Activated gamma-delta T cell treated with Interleukin-2 at 50 U/mL for 16 hours (primary cell): ENCODE data around the gene SCRN2.

Experiments
- DNase-seq: peaks from one replicate; pipeline ENCODE4 v3.0.0-alpha.2; 2020

The SCRN2 gene

DNA sequence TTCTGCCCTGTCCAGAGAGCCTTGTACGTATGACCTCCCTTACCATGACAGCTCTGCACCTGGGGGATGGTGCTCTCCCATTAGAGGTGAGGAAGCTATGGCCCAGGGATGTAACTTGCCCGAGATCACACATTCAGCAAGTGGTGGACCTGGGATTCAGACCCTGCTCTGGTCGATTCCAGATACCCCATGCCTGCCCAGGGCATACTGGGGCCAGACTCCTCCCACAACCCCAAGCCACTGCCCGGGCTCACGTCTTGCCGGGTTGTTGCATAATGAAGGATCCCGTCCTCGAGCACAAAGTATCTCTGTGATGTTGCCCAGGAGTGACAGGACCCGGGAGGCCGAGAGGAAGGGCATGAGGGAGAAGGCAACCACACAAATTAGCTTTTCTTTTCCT lies 21.6 kb downstream of the SCRN2 start:
- DNase-seq = no peak

DNA sequence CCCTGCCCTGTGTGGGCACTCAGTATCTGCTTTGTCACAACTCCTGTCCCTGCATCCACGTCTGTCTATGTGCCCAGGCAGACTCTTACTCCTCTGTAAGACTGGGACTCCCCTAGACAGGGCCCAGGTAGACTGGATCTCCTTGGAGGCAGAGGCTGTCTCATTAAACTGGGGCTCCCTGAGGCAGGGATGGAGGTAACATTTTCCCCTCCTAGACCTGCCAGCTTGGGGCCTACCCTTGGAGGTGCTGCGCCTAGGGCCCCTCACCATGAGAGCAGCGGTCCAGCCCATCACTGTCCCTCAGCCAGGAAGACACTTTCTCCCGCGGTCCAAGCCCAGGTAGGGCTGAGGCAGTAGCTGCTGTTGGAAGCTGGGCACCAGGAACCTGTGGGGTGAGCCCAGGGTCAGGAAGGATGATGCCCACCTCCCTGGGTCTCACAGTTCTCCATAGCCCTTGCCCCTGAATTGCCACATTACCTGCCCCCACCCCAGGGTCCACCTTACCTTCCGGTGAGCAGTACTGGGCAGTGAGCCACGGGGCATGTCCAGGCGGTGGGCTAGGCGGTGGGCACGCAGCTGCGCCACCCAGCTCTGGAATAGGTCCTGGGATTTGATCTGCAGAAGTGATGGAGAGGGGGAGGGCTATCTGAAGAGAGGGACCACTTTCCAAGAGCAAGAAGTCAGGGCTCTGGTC lies 22.9 kb downstream of the SCRN2 start:
- no peak for DNase-seq

DNA sequence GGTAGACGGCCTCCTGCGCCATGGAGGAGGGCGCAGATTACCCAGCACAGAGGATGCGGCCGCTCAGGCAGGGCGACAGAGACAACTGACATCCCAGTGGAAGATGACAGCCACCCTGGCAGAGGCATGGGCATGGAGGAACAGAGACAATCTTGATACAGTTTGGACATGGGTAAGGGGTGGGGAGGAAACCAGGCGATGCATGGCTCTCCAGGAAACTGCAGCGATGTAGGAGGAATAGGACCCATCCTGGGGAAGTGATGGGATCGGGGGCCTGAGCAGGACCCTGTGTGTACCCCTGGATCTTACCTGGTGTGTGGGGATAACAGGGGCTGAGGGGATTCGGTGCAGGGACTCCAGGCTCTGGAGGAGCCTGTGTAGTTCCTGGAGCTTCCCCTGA lies 24.1 kb downstream of the SCRN2 start:
- no peak for DNase-seq

DNA sequence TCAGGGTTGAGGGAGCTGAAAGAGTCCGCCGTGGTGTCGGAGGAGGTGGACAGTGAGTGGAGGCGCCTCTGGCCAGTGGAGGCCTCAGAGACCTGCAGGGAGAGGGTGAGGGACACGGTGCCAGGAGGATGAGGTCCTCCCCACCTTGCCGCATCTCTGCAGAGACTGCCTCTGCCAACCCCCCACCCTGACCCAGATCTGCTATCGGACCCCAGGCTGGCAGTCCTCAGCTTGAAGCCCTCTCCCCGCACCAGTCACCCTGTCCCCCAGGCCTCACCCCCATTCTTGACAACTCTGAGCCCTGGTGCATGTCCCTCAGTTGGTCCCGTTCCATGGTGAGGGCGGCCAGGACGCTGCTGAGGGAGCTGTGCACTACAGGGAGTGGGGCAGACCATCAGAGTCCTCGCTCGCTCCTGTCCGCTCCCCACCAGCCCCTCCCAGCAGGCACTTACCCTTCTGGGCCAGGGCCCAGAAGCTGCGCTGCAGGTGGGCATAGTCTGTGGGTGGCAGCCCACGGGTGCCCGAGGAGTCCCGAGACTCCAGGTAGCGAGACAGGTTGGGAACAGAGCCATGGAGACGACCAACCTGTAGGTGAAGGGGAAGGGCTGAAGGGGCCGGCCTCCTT lies 24.9 kb downstream of the SCRN2 start:
- DNase-seq = no peak

DNA sequence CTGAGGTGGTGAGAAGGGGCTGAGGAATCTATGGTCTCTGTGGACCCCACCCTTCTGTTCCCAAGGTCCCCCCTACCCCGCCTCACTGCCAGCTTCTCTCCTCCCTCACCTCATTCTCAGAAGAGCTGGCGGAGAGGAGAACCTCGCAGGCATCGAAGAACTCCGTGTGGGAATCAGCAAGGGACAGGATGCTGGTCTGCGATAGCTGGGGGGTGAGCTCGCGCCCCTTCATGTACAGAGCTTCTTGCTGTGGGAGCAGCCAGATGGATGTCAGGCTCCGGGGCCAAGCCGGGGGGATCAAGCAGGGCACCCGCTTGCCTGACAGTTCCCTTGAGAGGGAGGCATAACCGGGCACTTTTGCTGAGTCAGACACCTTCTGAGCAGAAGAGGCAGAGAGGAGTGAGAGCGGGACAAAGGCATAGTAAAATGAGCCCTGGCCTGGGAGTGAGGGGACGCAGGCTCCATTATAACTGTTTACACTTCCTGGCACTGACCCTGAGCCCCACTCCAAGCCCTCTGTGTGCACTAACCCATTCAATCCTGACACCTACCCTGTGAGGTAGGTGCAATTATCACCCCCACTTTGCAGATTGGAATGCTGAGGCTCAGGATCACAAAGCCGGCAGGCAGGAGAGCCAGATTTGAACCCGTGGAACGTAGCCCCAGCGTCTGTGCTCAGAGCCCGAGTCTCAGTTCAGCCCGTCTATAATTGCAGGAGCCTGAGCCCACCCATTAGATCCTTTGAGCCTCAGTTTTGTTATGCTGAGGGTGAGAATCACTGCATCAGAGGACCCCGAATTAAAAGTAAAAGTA lies 25.8 kb downstream of the SCRN2 start:
- no peak for DNase-seq

DNA sequence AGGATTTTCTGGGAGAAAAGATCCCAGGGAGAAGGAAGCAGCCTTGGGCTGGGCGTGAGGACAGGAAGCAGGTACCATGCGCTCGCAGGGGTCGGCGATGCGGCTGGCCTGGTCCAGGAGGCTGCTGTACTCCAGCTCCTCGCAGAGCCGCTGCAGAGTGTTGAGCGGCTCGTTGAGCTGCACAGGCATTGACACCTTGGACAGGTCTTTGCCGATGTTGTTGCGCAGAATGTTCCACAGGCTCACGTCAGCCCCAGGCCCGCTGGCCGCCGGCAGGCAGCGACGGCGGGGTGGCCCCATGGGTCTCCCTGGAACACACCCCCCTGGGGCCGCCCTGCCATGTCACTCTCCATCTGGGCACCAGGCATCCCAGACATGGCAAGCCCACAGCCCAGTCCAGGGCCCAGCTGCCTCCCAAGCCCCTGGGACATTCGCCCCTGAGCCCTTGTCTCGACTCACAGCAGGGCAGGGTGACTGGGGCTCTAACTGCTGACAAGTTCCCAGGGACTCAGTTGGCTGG lies 27.5 kb downstream of the SCRN2 start:
- DNase-seq = no peak

DNA sequence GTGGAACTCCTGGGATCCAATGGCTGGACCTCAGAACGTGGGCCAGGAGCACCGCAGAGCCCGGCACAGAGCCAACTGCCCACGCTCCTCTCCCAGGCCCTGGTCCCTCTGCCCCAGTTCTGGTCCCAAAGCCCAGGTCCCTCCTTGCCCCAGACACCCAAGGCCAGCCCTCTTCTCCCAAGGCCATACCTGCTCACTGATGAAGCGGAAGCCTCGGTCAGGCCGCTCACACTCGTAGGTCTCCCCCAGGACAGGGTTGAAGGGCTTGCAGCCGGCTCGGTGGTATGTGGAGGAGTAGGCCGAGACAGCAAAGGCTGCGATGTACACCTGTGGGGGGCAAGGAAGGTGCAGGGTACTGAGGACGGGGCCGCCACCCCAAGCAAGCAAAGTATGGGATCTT lies 28.0 kb downstream of the SCRN2 start:
- no peak for DNase-seq

DNA sequence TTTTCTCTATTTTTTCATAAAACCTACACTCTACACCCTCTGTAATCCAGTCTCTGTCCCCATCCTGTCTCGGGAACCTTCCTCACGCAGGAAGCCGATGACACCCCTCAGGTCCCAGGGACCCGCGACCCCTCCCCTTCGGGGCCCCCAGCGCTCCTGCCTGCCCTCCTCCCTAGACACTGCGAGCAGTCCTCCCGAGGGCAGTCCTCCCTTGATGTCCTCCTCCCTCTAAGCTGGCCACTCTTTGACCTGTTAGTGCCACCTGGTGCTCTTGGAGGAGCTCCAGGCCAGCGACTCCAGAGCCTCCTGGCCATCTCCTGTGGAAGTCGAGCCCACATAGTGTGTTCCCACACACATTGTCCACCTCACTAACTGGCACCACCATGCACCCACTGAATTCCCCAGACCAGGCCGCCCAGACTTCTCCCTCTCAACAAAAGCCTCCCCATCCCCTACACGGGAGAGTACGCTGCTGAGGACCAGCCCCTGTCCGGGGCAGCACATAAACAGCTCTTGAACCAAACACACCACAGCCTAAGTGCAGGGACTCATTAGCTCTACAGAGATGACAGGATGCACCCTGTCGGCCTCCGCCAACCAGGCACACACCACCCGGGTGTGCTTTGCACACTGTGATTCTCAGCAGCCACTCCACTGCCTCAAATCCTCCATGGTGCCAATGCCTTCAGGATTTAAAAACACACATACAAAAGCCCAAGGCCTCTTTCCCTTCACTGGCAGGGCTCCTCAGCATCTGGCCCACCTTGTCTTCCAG lies 28.7 kb downstream of the SCRN2 start:
- no peak for DNase-seq

DNA sequence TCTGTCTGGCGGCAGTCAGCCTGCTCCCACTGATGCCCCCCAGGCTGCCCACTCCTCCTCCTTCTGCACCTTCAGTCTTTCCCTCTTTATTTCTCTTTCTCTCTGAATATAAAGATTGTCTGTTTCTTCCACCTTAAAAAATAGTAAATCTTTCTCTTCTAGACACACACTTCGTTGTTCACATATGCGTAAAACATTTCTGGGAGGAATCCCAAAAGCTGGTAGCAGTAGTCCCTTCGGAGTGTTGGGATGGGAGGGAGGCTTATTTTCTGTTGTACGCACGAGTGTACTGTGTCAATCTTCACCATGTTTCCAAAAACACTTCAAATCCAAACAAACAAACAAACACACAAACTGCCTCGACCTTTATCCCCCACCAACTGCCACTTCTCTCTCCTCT lies 29.4 kb downstream of the SCRN2 start:
- no peak for DNase-seq

DNA sequence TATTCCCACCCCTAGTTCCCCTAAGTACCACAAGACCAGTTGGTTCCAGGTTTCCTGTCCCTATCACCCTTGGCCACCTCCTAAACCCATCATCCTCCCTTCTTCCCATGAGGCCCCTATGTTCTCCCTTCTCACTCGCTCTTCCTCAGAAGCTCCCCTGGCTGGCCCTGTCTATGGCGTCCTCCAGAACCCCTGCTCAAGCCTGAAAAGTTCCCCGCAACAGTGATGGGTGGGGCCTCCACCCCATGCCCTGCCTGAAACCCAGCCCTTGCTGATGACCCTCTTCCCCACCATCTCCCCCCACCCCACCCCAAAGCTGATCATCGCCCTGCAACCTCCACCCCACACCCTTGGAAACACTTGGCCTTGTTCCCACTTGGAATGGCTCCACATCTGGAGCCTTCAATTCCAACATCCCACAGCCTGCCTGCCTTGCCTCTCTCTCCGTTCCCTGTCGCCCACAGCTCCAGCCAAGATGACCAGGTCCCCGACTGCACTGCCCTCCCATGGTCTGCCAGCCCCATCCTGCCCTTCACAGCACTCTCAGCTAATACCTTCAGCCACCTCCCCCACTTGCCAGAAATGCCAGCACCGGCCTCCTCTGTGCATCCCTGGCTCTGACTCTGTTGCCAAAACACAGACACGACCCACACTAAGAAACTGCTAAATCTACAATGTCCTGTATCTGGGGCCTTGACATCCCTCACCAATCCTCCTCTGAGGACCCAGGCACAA lies 30.0 kb downstream of the SCRN2 start:
- no peak for DNase-seq

DNA sequence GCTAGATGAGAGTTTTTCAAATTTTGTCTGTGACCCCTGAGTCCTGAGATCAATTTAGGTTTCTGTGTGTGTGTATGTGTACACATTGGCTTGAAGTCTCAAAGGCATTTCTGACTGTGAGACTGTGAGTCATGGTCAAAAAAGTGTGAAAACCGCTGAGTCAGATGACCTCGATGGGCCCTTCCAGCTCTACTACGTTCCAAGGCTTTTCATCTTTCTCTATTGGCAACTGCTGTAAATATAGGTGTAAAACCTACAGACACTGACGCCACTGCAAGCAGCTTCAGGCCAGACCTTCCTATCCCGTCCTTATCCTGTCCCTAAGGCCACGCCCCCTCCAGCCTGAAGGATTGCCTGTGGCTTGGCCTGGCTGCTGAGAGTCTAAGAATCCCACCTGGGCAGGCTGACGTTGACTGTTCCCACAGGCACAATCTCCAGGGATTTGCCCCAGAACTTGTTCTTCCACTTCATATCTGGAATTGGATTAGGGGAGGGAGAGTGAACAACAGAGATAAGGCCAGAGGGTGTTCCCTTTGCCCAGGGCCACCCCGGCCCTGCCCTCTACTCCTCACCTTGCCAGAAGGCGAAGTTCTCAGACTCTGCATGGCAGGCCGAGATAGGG lies 30.8 kb downstream of the SCRN2 start:
- peak; percentile 41 for DNase-seq

DNA sequence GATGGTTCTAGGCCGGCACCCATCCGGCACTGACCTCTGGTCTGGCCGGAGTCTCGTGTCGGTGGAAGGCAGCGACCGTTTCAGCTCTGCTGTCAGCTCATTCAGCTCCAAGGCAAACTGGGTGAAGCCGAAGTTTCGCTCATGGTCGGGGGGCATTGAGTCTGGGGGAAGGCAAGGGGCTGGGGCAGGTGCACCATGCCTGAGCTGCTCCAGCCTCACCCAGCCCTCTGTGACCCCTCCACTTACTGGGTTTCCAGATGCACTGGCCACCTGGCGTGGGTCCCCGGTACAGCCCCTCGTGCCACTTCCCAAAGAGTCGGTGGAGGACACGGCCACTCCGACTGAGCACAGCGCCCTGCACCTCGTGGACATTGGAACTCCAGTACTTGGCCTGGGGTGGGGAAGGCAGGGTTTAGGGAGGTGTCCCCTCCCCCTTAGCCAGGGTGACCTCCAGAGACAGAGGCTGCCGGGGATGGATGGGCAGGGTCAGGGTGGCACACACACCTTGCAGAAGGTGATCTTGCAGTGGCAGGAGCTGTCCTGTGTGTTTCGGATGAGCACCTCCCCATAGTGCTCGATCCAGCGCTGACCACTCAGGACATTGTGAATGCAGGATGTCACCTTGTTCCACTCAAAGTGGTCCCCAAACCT lies 32.1 kb downstream of the SCRN2 start:
- DNase-seq = no peak

DNA sequence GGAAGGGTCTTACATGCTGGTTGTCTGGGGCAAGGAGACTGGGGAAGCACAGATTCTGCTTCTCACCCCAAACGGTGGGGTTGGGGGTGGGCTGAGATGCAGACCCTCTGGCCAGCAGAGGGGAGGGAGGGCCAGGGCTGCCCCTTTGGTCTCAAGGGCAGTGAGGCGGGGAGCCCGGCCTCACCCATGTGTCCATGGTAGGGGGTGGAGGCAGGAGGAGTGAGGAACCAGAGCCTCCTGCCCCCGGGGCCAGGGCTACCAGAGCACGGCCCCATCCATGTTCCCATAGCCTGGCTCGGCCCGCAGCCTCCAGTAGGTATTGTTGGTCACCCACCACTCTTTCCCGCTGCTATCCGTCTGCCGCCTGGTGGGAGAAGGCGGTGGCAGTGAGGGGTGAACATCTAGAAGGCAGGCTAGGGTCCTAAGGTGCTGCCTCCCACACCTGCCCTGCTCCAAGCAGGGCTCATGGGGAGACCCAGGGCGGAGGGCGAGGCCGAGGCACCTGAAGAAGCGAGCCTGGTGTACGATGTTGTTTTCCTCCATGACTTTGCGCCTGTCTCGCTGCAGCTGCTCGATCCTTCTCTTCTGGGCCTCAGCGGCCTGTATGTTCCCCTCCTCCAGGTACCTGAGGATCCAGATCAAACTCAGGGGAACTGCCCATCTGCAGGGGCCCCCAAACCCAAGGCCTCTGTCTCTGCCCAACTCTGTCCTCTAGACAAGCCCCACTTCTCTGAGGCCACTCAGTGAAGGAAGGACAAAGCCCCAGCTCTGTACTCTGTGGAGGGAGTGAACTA lies 32.8 kb downstream of the SCRN2 start:
- no peak for DNase-seq

DNA sequence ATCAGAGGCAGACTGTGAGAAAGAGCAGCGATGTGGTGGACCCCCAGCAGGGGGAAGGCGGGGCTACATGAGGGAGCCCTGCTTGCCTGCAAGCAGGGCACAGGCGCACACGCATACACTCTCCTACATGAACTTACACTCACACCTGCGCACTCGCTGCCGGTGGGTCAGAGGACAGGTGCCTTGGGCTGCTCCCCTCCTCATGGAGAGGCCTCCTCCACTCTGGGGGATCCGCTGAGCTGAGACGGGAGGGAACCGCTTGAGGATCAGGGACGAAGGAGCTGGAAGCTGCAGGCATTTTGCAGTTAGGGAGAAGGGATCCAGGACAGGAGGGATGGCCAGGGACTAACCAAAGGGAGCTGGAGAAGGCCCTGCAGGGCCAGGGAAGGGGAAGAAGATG lies 33.7 kb downstream of the SCRN2 start:
- DNase-seq = no peak

DNA sequence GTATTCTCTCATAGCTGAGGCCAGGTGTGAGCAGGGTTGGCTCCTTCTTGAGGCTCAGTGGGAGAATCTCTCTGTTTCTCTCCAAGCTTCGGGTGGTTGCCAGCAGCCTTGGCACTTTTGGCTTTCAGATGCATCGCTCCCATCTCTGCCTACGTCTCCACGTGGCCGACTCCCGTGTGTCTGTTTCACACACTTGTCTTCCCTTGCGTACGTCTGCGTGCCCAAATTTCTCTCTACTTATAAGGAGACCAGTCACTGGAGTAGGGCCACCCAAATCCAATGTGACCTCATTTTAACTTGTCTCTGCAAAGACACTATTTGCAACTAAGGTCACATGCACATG lies 34.2 kb downstream of the SCRN2 start:
- no peak for DNase-seq

DNA sequence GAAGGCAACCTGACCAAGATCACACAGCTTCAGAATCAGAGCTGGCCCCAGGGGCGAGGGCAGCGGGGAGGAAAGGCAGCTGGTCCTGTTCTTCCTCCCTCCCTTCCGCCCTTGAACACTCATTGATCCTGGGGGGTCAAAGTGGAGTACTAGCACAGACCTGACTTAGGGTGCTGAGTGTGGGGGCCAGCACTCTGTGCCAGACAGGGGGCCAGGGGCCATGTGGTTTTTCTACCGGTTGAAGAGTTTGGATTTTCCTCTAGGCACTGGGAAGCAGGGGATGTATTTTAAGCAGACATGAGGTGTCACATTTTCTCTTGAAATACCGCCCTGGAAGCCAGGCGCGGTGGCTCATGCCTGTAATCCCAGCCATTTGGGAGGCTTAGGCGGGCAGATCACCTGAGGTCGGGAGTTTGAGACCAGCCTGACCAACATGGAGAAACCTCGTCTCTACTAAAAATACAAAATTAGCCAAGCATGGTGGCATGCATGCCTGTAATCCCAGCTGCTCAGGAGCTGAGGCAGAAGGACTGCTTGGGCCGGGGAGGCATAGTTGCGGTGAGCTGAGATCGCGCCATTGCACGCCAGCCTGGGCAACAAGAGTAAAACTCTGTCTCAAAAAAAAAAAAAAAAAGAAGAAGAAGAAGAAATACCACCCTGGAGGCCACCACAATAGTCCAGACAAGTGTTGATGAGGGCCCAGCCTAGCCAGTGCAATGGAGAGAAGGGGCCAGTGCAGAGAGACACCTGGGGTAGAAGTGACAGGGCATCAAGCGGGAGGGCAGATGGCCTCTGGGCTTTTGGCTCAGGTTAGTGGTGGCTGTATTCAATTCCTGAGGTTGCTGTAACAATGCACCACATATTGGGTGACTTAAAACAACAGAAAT lies 34.8 kb downstream of the SCRN2 start:
- no peak for DNase-seq

DNA sequence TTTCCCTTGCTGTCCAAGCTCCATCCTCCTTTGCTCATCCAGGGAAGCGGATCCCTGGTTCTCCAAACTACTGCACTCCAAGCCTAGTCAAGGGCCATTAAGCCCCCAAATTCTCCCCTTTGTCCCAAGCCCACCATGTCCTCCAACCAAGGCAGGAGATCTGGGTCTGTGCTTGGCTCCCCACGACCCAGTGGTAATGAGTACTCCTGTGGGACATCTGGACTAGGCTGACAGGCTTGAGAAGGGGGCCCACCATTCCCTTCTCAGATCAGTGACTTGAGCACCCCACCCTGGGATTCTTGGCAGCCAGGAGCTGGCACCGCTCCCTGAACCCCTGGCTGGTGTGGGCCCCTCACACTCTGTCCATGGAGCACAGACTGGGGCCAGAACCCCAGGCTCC lies 36.6 kb downstream of the SCRN2 start:
- no peak for DNase-seq

DNA sequence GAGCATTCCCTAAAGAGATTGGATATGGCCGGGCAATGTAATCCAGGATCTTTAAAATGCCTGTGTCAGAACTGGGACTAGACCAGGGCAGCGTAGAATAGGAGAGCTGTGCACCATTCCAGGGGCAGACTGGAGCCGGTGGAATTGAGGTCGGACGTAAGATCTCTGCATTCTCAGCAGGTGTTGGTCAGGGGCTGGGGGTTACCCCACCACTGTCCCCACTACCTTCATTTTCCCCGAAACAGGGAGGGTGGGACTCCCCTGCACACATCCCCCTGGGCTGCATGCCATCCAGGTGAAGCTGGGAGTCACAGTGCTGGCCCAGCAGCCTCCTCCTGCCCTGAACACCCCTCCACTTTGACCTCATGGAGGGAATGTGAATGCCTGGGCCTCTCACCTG lies 37.3 kb downstream of the SCRN2 start:
- DNase-seq = no peak

DNA sequence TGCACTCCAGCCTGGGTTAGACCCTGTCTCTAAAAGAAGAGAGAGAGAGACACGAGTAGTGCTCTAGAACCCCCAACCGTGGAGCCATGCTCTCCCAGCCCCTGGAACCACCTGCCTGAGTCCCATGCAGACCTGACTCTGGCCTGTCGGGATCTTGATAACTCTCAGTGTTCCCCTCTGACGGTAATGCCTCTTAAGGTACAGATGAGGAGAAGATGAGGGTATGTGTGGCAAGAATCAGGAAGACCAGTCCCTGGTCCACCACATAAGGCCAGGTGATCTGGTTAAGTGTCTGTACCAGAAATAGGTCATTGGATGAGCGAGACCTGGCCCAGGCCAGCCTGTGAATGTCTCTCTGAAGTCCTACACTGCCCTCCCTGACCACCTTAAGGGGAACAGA lies 37.9 kb downstream of the SCRN2 start:
- DNase-seq = no peak
